Panc1 (cell line): ENCODE data around the gene ABI3BP. TPM values are rescaled to one million over a fixed set of nuclear protein-coding genes. Genes with fewer than 3 reads are reported as not detected.

Source experiments
- ATAC-seq: fragments of 200-7000 bp; cut with Tn5 transposase; 2 replicates; pipeline ENCODE4 v1.9.1; 2020; ENCODE audit warnings: mild to moderate bottlenecking, moderate library complexity
- BruUV-seq: library from RNA; stranded (reverse); fragments of 400-500 nt; replicated peaks from 2 replicates; lab custom pipeline; 2021; lab: Mats Ljungman, UMichigan
- CTCF ChIA-PET: fragments of 300-600 bp; sonication (Branson Sonifier 250); formaldehyde crosslinking; loops from one replicate; lab custom pipeline; 2022; ENCODE audit warnings: antibody characterized with exemption; lab: Charles Lee
- POLR2A ChIA-PET: fragments of 300-600 bp; sonication (Branson Sonifier 250); formaldehyde crosslinking; loops from one replicate; lab custom pipeline; 2022; ENCODE audit warnings: antibody characterized with exemption; lab: Charles Lee
- DNase-seq: peaks from one replicate; pipeline ENCODE4 v3.0.0-alpha.2; 2010; ENCODE audit warnings: low read depth, low spot score
- H3K27ac ChIP-seq: 2 replicates; pipeline ENCODE4 v1.5.1; 2011; ENCODE audit warnings: mild to moderate bottlenecking, low read length, inconsistent platforms
- H3K27me3 ChIP-seq: fragments of 200-500 bp; sonication (Bioruptor generic); 2 replicates; pipeline ENCODE4 v1.6.0; 2014; ENCODE audit warnings: low read length, inconsistent platforms; ENCODE audit not compliant: control insufficient read depth, insufficient read depth
- H3K36me3 ChIP-seq: fragments of 200-500 bp; sonication (Bioruptor generic); 2 replicates; pipeline ENCODE4 v1.5.1; 2014; ENCODE audit warnings: inconsistent platforms, mild to moderate bottlenecking, low read length, moderate library complexity; ENCODE audit not compliant: control insufficient read depth, insufficient read depth
- H3K4me1 ChIP-seq: 2 replicates; pipeline ENCODE4 v1.5.1; 2011; ENCODE audit warnings: inconsistent platforms, mild to moderate bottlenecking, low read length, moderate library complexity; ENCODE audit not compliant: control insufficient read depth, insufficient read depth
- H3K4me3 ChIP-seq, 2 experiments: 2 replicates each; pipeline ENCODE4 v1.5.1; 2011 to 2012; ENCODE audit warnings: low read depth in 2 of 2, low read length in 2 of 2, mild to moderate bottlenecking in 2 of 2, inconsistent platforms in 1 of 2, moderate library complexity in 1 of 2
- H3K9me3 ChIP-seq: fragments of 200-500 bp; sonication (Bioruptor generic); 2 replicates; pipeline ENCODE4 v1.5.1; 2014; ENCODE audit warnings: low read depth, mild to moderate bottlenecking, inconsistent platforms, low read length, moderate library complexity; ENCODE audit not compliant: control insufficient read depth, insufficient read depth
- CTCF ChIP-seq: fragments of 450-650 bp; IDR thresholded peaks from 2 replicates; pipeline ENCODE4 v1.5.1; 2017; ENCODE audit warnings: mild to moderate bottlenecking
- POLR2AphosphoS5 ChIP-seq: IDR thresholded peaks from 2 replicates; pipeline ENCODE4 v1.6.1; 2012; ENCODE audit warnings: mild to moderate bottlenecking, low read depth, low read length, moderate library complexity
- REST ChIP-seq, 2 experiments: IDR thresholded peaks; 2 replicates each; pipeline ENCODE4 v1.6.1; 2011 to 2012; ENCODE audit warnings: low read depth in 2 of 2, control low read depth in 1 of 2, low read length in 1 of 2, mild to moderate bottlenecking in 1 of 2, moderate library complexity in 1 of 2; ENCODE audit not compliant: insufficient read depth in 1 of 2
- SIN3A ChIP-seq: IDR thresholded peaks from 2 replicates; pipeline ENCODE4 v1.6.1; 2012; ENCODE audit warnings: low read depth, mild to moderate bottlenecking, low read length, moderate library complexity, borderline replicate concordance; ENCODE audit not compliant: insufficient read depth
- TCF7L2 ChIP-seq: IDR thresholded peaks from 2 replicates; pipeline ENCODE4 v1.6.1; 2011; ENCODE audit warnings: mild to moderate bottlenecking, low read depth, low read length, inconsistent platforms
- in situ Hi-C: cut with HindIII; loops from 2 replicates; pipeline ENCODE4 v1.10.0; 2016; ENCODE audit warnings: low sequenced_read_pairs, low pct_unique_long_range_greater_than_20kb
- intact Hi-C: fragments of 100-400 bp; cut with micrococcal nuclease; formaldehyde crosslinking; loops from one replicate; pipeline ENCODE4 v1.10.0; 2022; ENCODE audit not compliant: unreplicated experiment
- total RNA-seq: library from RNA; stranded (reverse); gene quantifications from one replicate; pipeline ENCODE4 v1.2.1, GENCODE V29; 2021; ENCODE audit not compliant: unreplicated experiment

The ABI3BP gene
- total RNA-seq, 1 experiment from 2014 or later, result 0.21 TPM

- Histone ChIP-seq H3K27ac (no peak overlapping the region), H3K4me3 (no peak overlapping the region), H3K36me3 (no peaks in the 10 kb centered on the region), H3K9me3 (no peaks in the 10 kb centered on the region), H3K27me3 (no peaks in the 10 kb centered on the region), H3K4me1 (no peaks in the 10 kb centered on the region)
- DNase-seq (no peak), ATAC-seq (no peak)
- in situ Hi-C loops (no loop called here), intact Hi-C loops (no loop called here)
- BruUV-seq, result no TSS peak
- POLR2A ChIA-PET, result no interaction called here
- CTCF ChIA-PET, result no interaction called here
- TF ChIP-seq POLR2AphosphoS5 (no peak), TCF7L2 (no peak), CTCF (no peak), SIN3A (no peak), REST (IDR thresholded peaks at IDR 0.05; ENCODE audit: insufficient read depth in 1 of 2, low read depth in 2 of 2, low read length in 1 of 2) (no peak)
Observed at GRCh38 chr3:100783619-100784018, 209.6 kb downstream of the ABI3BP start.

DNA sequence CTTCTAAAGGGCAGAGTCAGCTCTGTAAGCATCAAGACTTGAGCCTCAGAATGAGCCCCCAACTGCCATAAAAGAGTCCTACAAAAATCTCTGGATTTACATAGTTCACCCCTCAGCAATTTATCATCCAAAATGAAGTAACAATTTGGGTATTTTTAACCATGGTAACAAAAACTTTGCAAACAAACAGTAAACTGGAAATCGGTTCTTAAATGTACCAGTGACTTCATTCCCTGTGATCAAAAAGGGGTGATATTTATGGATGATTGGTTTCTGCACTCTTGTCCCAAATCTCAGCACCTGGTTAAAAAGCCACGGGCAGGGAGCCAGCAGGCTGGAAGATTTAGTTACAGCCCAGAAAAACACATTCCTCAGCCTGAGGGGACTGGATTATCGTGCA is 210.3 kb downstream of the ABI3BP start:
- intact Hi-C loops, result no loop called here
- BruUV-seq, result no TSS peak
- POLR2A ChIA-PET, result no interaction called here

DNA sequence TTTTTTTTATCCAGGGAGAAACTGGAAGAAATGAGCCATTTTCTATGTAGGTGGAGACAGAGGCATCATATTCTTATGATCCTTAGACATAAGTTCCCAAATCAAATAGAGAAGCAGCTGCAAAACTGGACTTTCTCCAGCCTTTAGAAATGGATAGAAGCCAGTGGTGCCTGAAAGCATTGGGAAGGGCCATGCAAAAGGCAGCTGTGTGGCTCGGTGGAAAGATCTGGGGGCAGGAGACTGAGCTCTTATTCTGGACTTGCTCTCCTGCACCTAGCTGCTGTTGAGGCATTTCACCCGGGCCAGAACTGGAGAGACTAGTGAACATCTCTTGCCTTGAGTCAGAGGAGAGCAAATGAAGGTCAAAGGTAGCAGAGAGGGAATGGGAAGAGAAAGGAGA is 210.9 kb downstream of the ABI3BP start:
- in situ Hi-C loops, result no loop called here
- ChIA-PET POLR2A (interaction anchor here (0.6 kb wide), 1 partner anchor 25 kb away, joined by 3 read pairs; no protein-coding TSS in a partner anchor), CTCF (interaction anchor here (0.7 kb wide), 1 partner anchor 9 kb away, joined by 3 read pairs; no protein-coding TSS in a partner anchor)
- Histone ChIP-seq H3K27ac (no peak overlapping the region), H3K36me3 (no peaks in the 10 kb centered on the region), H3K4me1 (no peaks in the 10 kb centered on the region), H3K27me3 (no peaks in the 10 kb centered on the region), H3K9me3 (no peaks in the 10 kb centered on the region), H3K4me3 (no peak overlapping the region)
- no peak for ATAC-seq
- TF ChIP-seq CTCF (no peak), SIN3A (no peak), TCF7L2 (no peak), REST (IDR thresholded peaks at IDR 0.05; ENCODE audit: insufficient read depth in 1 of 2, low read depth in 2 of 2, low read length in 1 of 2) (no peak), POLR2AphosphoS5 (no peak)
- BruUV-seq, result no TSS peak
- no peak for DNase-seq
- intact Hi-C loops, result no loop called here

More for the DNA sequence above, 210.3 kb downstream of the ABI3BP start:
- H3K4me1 ChIP-seq, result no peaks in the 10 kb centered on the region
- H3K4me3 ChIP-seq, result no peak overlapping the region
- in situ Hi-C loops, result no loop called here
- H3K27me3 ChIP-seq, result no peaks in the 10 kb centered on the region
- TF ChIP-seq TCF7L2, result no peak
- DNase-seq (no peak), ATAC-seq (no peak)
- CTCF ChIA-PET, result interaction anchor here (0.7 kb wide), 1 partner anchor 8 kb away, joined by 3 read pairs; no protein-coding TSS in a partner anchor
- no peak overlapping the region for H3K27ac ChIP-seq
- no peaks in the 10 kb centered on the region for H3K9me3 ChIP-seq
- no peaks in the 10 kb centered on the region for H3K36me3 ChIP-seq
